Breast epithelium (tissue), 4 donors: ENCODE results near the gene NOSTRIN. TPM values are rescaled to one million over a fixed set of nuclear protein-coding genes. Genes with fewer than 3 reads are reported as not detected.

Experiments
- DNase-seq, 2 donors: peaks; one replicate each; pipeline ENCODE4 v3.0.0-alpha.2; 2019; ENCODE audit warnings: low spot score in 2 of 2
- H3K27ac ChIP-seq, 2 donors: fragments of 200-600 bp; sonication (generic) in 1 of 2; one replicate each; pipeline ENCODE4 v1.5.1; 2016 to 2019; ENCODE audit warnings: mild to moderate bottlenecking in 1 of 2
- H3K27me3 ChIP-seq, 2 donors: fragments of 200-600 bp; sonication (generic) in 1 of 2; one replicate each; pipeline versions ENCODE4 v1.5.1 to v1.6.0; 2017 to 2019; ENCODE audit warnings: control low read depth in 1 of 2, mild to moderate bottlenecking in 1 of 2
- H3K36me3 ChIP-seq: fragments of 200-600 bp; one replicate; pipeline ENCODE4 v1.5.1; 2019
- H3K4me1 ChIP-seq, 2 donors: fragments of 200-600 bp; sonication (generic); one replicate each; pipeline ENCODE4 v1.5.1; 2016 to 2019; ENCODE audit warnings: control low read depth in 1 of 2
- H3K4me3 ChIP-seq, 3 donors: fragments of 200-600 bp; sonication (generic); 1 replicate in 2 of 3; 2 replicates in 1 of 3; pipeline ENCODE4 v1.5.1; 2016 to 2019; ENCODE audit warnings: mild to moderate bottlenecking in 3 of 3, moderate library complexity in 2 of 3
- H3K9me3 ChIP-seq, 2 donors: fragments of 200-600 bp; sonication (generic) in 1 of 2; one replicate each; pipeline ENCODE4 v1.5.1; 2016 to 2019; ENCODE audit warnings: control low read depth in 1 of 2
- POLR2A ChIP-seq: fragments of 450-650 bp; IDR thresholded peaks from one replicate; pipeline ENCODE4 v1.6.1; 2016; ENCODE audit warnings: antibody characterized with exemption, mild to moderate bottlenecking, moderate library complexity
- POLR2AphosphoS5 ChIP-seq, 3 donors: sonication (generic); formaldehyde crosslinking; IDR thresholded peaks; one replicate each; pipeline ENCODE4 v1.6.1; 2017; ENCODE audit warnings: antibody characterized with exemption in 3 of 3
- intact Hi-C: fragments of 100-400 bp; cut with DNase I; formaldehyde crosslinking; loops from one replicate; pipeline ENCODE4 v1.15.1; 2023; ENCODE audit warnings: low total_unique reads
- total RNA-seq, 3 donors: library from RNA; depleted of rRNA; stranded (reverse); fragments of >200 nt; gene quantifications; one replicate each; pipeline ENCODE4 v1.1.0, GENCODE V29; 2016
- TF ChIP-seq, protein P1 (sequence below), 3 donors: fragments of 450-650 bp; IDR thresholded peaks; one replicate each; pipeline ENCODE4 v1.5.1; 2016 to 2017; ENCODE audit warnings: antibody characterized with exemption in 3 of 3, mild to moderate bottlenecking in 3 of 3, moderate library complexity in 3 of 3

NOSTRIN gene
- total RNA-seq, 3 donors from 2014 or later: 35.0 to 73.7 (median 35.9) TPM

DNA sequence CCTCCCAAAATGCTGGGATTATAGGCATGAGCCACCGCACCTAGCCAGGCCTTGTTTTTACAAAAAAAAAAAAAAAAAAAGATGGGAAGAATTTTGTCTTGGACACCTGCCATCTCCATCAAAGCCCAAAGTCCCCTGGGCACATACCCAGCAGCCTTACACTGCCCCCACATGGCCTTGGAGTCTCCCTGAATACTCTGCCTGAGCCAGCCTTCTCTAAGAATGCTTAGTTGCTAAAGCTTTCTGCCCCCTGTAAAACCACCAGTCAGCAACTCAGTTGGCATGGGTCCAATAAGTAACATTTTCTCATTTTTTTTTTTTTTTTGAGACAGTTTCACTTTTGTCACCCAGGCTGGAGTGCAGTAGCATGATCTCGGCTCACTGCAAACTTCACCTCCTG lies 47.2 kb downstream of the NOSTRIN start:
- no peaks in the 10 kb centered on the region for H3K4me1 ChIP-seq
- H3K27me3 ChIP-seq: no peaks in the 10 kb centered on the region
- no peaks in the 10 kb centered on the region for H3K36me3 ChIP-seq
- DNase-seq: no peak
- H3K4me3 ChIP-seq: no peak overlapping the region
- no peak overlapping the region for H3K27ac ChIP-seq
- intact Hi-C loops: no loop called here
- TF ChIP-seq, protein P1, sequence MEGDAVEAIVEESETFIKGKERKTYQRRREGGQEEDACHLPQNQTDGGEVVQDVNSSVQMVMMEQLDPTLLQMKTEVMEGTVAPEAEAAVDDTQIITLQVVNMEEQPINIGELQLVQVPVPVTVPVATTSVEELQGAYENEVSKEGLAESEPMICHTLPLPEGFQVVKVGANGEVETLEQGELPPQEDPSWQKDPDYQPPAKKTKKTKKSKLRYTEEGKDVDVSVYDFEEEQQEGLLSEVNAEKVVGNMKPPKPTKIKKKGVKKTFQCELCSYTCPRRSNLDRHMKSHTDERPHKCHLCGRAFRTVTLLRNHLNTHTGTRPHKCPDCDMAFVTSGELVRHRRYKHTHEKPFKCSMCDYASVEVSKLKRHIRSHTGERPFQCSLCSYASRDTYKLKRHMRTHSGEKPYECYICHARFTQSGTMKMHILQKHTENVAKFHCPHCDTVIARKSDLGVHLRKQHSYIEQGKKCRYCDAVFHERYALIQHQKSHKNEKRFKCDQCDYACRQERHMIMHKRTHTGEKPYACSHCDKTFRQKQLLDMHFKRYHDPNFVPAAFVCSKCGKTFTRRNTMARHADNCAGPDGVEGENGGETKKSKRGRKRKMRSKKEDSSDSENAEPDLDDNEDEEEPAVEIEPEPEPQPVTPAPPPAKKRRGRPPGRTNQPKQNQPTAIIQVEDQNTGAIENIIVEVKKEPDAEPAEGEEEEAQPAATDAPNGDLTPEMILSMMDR (IDR thresholded peaks at IDR 0.05): no peak
- TF ChIP-seq POLR2AphosphoS5 (IDR thresholded peaks at IDR 0.05): no peak
- TF ChIP-seq POLR2A: no peak
- no peaks in the 10 kb centered on the region for H3K9me3 ChIP-seq

DNA sequence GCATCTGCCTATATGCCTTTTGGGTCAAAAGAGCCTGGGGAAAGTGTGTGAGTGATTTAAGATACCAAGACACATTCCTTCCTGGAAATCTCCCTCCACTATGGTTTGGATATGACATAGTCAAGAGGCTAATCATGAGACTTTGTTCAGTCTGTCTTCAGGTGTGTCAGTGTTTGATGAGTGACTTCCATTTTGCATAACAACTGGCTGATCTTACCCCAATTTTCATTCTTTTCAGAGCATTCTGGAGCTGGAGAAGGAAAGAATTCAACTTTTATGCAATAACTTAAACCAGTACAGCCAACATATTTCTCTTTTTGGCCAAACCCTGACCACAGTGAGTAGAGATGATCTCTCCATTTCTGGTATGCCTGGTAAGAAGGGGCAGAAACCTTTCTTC lies 48.4 kb downstream of the NOSTRIN start:
- H3K9me3 ChIP-seq: no peaks in the 10 kb centered on the region
- H3K4me1 ChIP-seq: no peaks in the 10 kb centered on the region
- no peak overlapping the region for H3K4me3 ChIP-seq
- DNase-seq: no peak
- intact Hi-C loops: no loop called here
- H3K27me3 ChIP-seq: no peaks in the 10 kb centered on the region
- H3K36me3 ChIP-seq: no peaks in the 10 kb centered on the region
- no peak overlapping the region for H3K27ac ChIP-seq
- TF ChIP-seq POLR2A (no peak), POLR2AphosphoS5 (IDR thresholded peaks at IDR 0.05) (no peak)
- TF ChIP-seq, protein P1 (IDR thresholded peaks at IDR 0.05): no peak

DNA sequence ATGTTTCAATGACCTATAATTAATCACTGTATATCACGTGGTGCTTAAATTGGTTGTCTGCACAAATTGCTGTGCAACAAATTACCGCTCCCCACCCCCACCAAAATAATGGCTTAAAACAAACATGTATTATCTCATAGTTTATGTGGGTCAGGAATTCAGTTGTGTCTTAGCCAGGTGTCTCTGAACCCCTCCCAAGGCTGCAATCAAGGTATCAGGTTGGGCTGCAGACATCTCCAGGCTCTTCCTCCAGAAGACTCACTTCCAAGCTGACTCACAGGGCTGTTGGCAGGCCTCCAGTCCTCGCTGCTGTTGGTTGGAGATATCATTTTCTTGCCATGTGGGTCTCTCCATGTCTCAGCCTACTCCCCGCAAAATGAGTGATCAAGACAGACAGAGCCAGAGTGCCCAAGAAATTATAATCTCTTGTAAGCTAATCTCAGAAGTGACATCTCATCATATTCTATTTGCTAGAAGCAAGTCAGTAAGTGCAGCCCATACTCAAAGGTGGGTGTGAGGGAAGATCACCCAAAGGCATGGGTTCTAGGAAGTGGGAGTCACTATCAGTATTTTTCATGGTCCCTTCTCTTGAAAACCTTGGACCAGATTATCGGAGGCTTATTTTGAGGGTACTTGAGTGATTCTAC lies 49.4 kb downstream of the NOSTRIN start:
- no peaks in the 10 kb centered on the region for H3K36me3 ChIP-seq
- H3K9me3 ChIP-seq: no peaks in the 10 kb centered on the region
- DNase-seq: no peak
- intact Hi-C loops: no loop called here
- TF ChIP-seq POLR2A (no peak), POLR2AphosphoS5 (IDR thresholded peaks at IDR 0.05) (no peak)
- TF ChIP-seq, protein P1 (IDR thresholded peaks at IDR 0.05): no peak
- no peak overlapping the region for H3K27ac ChIP-seq
- no peak overlapping the region for H3K4me3 ChIP-seq
- no peaks in the 10 kb centered on the region for H3K27me3 ChIP-seq
- no peaks in the 10 kb centered on the region for H3K4me1 ChIP-seq

DNA sequence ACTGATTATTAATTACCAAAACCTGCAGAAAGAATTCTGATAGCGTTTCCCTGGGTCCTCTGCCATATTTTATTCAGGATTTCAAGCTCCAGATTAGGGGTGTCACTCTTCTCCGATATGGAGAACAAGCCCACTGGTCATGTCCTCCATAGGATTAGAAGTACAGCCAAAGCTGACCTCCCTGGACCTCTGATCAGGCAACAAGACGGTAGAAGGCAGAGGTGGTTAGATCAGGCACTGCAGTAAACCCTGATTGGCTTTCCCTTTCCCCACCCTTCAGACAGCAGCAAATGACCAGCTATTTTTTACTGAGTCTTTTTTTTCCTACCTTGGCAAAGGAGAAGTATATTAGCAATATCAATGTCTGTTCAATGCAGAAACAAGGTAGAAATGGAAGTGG lies 50.0 kb downstream of the NOSTRIN start:
- intact Hi-C loops: no loop called here
- no peak for DNase-seq
- Histone ChIP-seq H3K27me3 (no peaks in the 10 kb centered on the region), H3K4me3 (no peak overlapping the region), H3K27ac (no peak overlapping the region), H3K4me1 (no peaks in the 10 kb centered on the region), H3K9me3 (no peaks in the 10 kb centered on the region), H3K36me3 (no peaks in the 10 kb centered on the region)
- TF ChIP-seq POLR2A (no peak), POLR2AphosphoS5 (IDR thresholded peaks at IDR 0.05) (no peak)
- TF ChIP-seq, protein P1 (IDR thresholded peaks at IDR 0.05): no peak

DNA sequence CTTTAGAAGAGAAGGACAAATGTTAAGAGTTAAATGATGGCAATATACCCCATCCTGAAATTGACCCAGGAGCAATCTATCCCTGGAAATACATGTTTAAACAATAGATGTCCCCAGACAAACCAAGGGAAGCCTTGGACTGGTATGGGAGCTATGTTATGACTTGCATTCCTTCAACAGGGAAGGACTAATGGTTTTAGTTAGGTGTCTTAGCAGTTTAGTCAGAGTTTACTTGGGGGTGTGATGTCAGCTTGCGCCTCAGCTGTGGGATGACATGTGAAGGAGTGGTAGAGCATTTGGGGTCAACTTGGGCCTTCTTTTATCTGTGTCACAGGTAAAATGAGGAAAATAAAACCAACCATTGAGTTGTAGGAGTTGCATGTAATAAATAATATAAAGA lies 51.0 kb downstream of the NOSTRIN start:
- Histone ChIP-seq H3K4me1 (no peaks in the 10 kb centered on the region), H3K27ac (no peak overlapping the region), H3K36me3 (no peaks in the 10 kb centered on the region), H3K4me3 (no peak overlapping the region), H3K9me3 (no peaks in the 10 kb centered on the region), H3K27me3 (no peaks in the 10 kb centered on the region)
- intact Hi-C loops: no loop called here
- TF ChIP-seq POLR2AphosphoS5 (IDR thresholded peaks at IDR 0.05) (no peak), POLR2A (no peak)
- TF ChIP-seq, protein P1 (IDR thresholded peaks at IDR 0.05): no peak
- no peak for DNase-seq
